ENCODE measurements around the gene PTAR1.

- TF ChIP-seq CTCF (IDR thresholded peaks at IDR 0.05; ENCODE audit: low read length): no peak
- no peak for TF ChIP-seq EZH2 (optimal IDR thresholded peaks at IDR 0.05; ENCODE audit: low read depth, low read length)
Measured at GRCh38 chr9:69683927-69684326, 75.9 kb downstream of the PTAR1 start.

Measured in MM.1S (cell line).